ENCODE results near the gene UROC1.

Gene UROC1

DNA sequence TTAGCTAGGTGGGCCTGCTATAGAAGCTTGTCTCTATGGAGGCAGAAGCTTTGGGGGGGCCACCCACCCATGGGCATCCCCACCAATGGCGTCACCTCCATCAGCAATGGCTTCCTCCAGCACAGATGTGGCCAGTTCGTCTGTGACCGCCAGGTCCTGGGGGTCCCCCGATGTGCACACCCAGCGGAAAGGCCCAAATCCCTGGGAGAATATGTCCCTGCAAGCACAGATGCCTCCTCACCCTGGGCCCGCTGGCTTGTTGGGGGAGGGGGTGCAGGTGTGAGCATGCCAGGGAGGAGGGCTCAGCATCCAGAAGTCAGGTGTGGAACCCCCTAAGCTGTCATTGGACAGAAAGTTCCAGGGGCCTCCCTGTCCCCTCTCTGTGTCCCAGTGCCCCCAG is 19.6 kb downstream of the UROC1 start:
- Histone ChIP-seq H4K20me1 (ENCODE audit: insufficient read depth, low read length, poor library complexity, severe bottlenecking) (no peaks in the 10 kb centered on the region), H3K4me3 (ENCODE audit: low read length, poor library complexity, severe bottlenecking) (no peak overlapping the region), H3K9me2 (replicated peaks; ENCODE audit: low read depth, low read length) (no peaks in the 10 kb centered on the region), H3K4me2 (ENCODE audit: low read depth, low read length, poor library complexity, severe bottlenecking) (peak overlapping the region; percentile 55), H3K9ac (ENCODE audit: low read depth, low read length, poor library complexity, severe bottlenecking) (peak overlapping the region; percentile 66), H3K4me1 (ENCODE audit: insufficient read depth, low read length, poor library complexity, severe bottlenecking) (peaks cover 36% of the 10 kb centered on the region), H3K27me3 (ENCODE audit: insufficient read depth, low read length, poor library complexity, severe bottlenecking) (no peaks in the 10 kb centered on the region), H3K36me3 (ENCODE audit: insufficient read depth, low read length) (no peaks in the 10 kb centered on the region), H3K79me2 (ENCODE audit: insufficient read depth, low read length) (no peaks in the 10 kb centered on the region), H3F3A (ENCODE audit: low read depth) (no peaks in the 10 kb centered on the region), H3K9me3 (ENCODE audit: insufficient read depth, low read depth, low read length) (no peaks in the 10 kb centered on the region), H2AFZ (ENCODE audit: low read length) (no peak overlapping the region)
- TF ChIP-seq, protein P1, sequence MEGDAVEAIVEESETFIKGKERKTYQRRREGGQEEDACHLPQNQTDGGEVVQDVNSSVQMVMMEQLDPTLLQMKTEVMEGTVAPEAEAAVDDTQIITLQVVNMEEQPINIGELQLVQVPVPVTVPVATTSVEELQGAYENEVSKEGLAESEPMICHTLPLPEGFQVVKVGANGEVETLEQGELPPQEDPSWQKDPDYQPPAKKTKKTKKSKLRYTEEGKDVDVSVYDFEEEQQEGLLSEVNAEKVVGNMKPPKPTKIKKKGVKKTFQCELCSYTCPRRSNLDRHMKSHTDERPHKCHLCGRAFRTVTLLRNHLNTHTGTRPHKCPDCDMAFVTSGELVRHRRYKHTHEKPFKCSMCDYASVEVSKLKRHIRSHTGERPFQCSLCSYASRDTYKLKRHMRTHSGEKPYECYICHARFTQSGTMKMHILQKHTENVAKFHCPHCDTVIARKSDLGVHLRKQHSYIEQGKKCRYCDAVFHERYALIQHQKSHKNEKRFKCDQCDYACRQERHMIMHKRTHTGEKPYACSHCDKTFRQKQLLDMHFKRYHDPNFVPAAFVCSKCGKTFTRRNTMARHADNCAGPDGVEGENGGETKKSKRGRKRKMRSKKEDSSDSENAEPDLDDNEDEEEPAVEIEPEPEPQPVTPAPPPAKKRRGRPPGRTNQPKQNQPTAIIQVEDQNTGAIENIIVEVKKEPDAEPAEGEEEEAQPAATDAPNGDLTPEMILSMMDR (conservative IDR thresholded peaks at IDR 0.05; ENCODE audit: low read length): no peak
- TF ChIP-seq EZH2phosphoT487 (IDR thresholded peaks at IDR 0.05; ENCODE audit: borderline replicate concordance): no peak

DNA sequence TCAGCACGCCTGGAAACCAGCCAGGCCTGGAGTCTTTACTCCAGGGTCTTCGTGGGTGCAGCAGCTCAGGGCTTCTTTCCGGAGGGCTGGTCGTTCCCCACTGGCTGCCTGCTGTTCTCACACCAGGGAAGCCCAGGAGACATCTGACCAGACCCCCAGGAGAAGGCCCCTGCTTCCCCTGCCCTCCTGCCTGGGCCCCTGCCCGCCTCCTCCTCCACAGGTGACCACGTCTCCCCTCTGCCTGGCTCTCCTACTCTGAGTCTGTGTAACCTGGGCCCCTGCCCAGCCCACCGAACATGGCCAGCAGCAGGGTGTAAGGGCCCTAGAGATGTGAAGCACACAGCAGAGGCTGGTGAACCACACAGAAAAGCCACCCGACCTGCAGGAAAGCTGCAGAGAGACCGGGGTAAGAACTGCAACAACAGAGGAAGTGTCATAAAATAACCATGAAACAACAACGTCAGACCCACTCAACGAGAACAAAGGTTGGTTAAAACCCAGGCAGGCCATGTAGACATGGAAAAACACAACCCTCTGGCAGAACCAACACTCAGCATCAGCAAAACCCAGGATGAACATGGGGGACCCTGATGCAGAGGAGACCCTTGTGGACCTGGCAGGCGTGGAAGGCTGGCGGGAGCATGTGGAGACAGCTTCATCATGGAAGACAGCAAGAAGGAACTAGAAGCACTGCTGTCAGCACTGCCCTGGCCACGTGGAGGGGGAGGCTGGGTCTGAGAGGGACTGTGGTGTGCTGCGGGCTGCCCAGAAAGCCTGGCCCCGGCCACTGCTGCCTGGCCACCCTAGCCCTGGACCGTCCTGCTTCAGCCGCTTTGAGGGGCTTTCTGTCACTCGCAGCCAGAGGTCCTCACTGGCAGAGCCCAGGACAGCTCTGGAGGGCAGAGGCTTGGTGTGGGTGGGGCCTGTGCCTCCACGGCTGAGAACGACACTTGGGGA is 20.4 kb downstream of the UROC1 start:
- Histone ChIP-seq H3K4me2 (ENCODE audit: low read depth, low read length, poor library complexity, severe bottlenecking) (peak overlapping the region; percentile 55), H3K27me3 (ENCODE audit: insufficient read depth, low read length, poor library complexity, severe bottlenecking) (no peaks in the 10 kb centered on the region), H3F3A (ENCODE audit: low read depth) (no peaks in the 10 kb centered on the region), H3K36me3 (ENCODE audit: insufficient read depth, low read length) (no peaks in the 10 kb centered on the region), H3K9me2 (replicated peaks; ENCODE audit: low read depth, low read length) (no peaks in the 10 kb centered on the region), H2AFZ (ENCODE audit: low read length) (peak overlapping the region; percentile 77), H4K20me1 (ENCODE audit: insufficient read depth, low read length, poor library complexity, severe bottlenecking) (no peaks in the 10 kb centered on the region), H3K9me3 (ENCODE audit: insufficient read depth, low read depth, low read length) (no peaks in the 10 kb centered on the region), H3K9ac (ENCODE audit: low read depth, low read length, poor library complexity, severe bottlenecking) (peak overlapping the region; percentile 66), H3K79me2 (ENCODE audit: insufficient read depth, low read length) (no peaks in the 10 kb centered on the region), H3K4me3 (ENCODE audit: low read length, poor library complexity, severe bottlenecking) (peak overlapping the region; percentile 36), H3K4me1 (ENCODE audit: insufficient read depth, low read length, poor library complexity, severe bottlenecking) (peaks cover 36% of the 10 kb centered on the region)
- TF ChIP-seq, protein P1 (conservative IDR thresholded peaks at IDR 0.05; ENCODE audit: low read length): no peak
- TF ChIP-seq EZH2phosphoT487 (IDR thresholded peaks at IDR 0.05; ENCODE audit: borderline replicate concordance): no peak

DNA sequence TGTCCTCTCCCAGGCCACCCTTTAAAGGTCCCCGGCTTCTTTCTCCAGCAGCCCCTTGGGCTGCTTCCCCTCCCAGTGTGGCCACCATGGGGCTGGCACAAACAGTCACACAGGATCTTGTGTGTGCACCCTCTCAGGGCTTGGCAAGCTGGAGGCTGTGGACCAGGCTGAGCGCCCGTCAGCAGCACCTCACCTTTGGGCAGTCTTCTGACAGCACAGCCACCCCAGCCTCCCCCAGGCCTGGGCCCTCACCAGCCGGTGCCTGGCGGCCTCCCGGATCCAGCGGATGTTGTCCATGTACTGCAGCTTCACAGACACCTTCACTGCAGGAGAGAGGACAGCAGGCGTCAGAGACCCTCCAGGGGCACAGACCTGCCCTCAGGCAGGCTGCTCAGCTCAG is 21.8 kb downstream of the UROC1 start:
- H3K9me2 ChIP-seq (replicated peaks; ENCODE audit: low read depth, low read length): no peaks in the 10 kb centered on the region
- no peaks in the 10 kb centered on the region for H3K36me3 ChIP-seq (ENCODE audit: insufficient read depth, low read length)
- no peaks in the 10 kb centered on the region for H4K20me1 ChIP-seq (ENCODE audit: insufficient read depth, low read length, poor library complexity, severe bottlenecking)
- H3K27me3 ChIP-seq (ENCODE audit: insufficient read depth, low read length, poor library complexity, severe bottlenecking): no peaks in the 10 kb centered on the region
- no peaks in the 10 kb centered on the region for H3K9me3 ChIP-seq (ENCODE audit: insufficient read depth, low read depth, low read length)
- H3K79me2 ChIP-seq (ENCODE audit: insufficient read depth, low read length): no peaks in the 10 kb centered on the region
- TF ChIP-seq, protein P1 (conservative IDR thresholded peaks at IDR 0.05; ENCODE audit: low read length): no peak
- no peak for TF ChIP-seq EZH2phosphoT487 (IDR thresholded peaks at IDR 0.05; ENCODE audit: borderline replicate concordance)
- H3K4me2 ChIP-seq (ENCODE audit: low read depth, low read length, poor library complexity, severe bottlenecking): no peak overlapping the region
- no peak overlapping the region for H2AFZ ChIP-seq (ENCODE audit: low read length)
- peaks cover 36% of the 10 kb centered on the region for H3K4me1 ChIP-seq (ENCODE audit: insufficient read depth, low read length, poor library complexity, severe bottlenecking)
- H3F3A ChIP-seq (ENCODE audit: low read depth): no peaks in the 10 kb centered on the region
- no peak overlapping the region for H3K9ac ChIP-seq (ENCODE audit: low read depth, low read length, poor library complexity, severe bottlenecking)
- H3K4me3 ChIP-seq (ENCODE audit: low read length, poor library complexity, severe bottlenecking): no peak overlapping the region

All from Loucy (cell line).